GM23248 (cell line): ENCODE data around the gene TRIM72.

Experiments used
- EZH2 ChIP-seq: fragments of 200-600 bp; sonication (generic); IDR thresholded peaks from 2 replicates; pipeline ENCODE4 v1.6.1; 2018; ENCODE audit warnings: antibody characterized with exemption, mild to moderate bottlenecking; ENCODE audit not compliant: insufficient read depth, poor library complexity, severe bottlenecking
- EZH2phosphoT487 ChIP-seq: fragments of 200-600 bp; sonication (generic); IDR thresholded peaks from 2 replicates; pipeline ENCODE4 v1.6.1; 2018; ENCODE audit warnings: antibody characterized with exemption, moderate library complexity, mild to moderate bottlenecking, low read depth; ENCODE audit not compliant: insufficient read depth

DNA sequence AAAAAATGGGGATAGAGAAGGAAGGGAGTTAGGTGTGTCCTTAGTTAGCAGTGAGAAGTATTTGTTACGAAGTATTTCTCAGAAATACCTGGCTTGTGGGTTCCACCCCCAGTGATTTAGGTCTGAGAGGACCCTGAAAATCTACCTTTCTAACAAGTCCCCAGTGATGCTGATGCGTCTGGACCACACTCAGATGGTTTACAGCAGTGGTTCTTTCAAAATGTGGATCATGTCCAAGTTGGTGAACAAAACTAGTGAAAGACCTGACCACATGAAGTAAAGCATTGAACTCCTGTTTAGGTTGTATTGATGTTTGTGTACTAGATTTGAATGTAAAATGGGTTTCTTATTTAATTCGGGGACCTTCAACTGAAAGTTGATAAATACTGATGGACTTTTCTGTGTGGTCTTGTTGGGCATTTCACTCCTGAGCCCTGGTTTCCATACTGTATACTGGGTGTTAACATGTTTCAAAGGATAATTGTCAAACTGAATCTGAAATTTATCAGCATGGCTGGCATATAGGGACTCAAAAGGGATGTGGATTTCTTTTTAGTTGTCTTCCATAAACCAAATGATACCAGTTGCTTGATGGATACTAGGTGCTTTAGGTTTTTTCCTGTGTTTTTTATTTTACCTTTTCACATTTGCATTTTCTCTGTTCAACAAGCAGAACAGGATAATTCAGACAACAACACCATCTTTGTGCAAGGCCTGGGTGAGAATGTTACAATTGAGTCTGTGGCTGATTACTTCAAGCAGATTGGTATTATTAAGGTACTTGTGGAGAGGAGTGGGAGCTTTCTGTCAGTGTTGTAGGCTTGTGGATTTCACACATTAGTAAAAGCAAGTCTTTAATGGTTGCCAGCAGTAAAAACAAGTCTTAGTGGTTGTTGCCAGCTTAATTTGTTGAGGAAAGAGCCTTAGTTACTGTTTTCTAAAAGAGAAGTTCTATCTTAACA is 25.2 kb upstream of the TRIM72 start:
- TF ChIP-seq EZH2phosphoT487 = no peak
- TF ChIP-seq EZH2 = no peak
